Glutamatergic neuron (in vitro differentiated cells): Measurements from ENCODE around the gene HOXB6. TPM values are rescaled to one million over a fixed set of nuclear protein-coding genes. Genes with fewer than 3 reads are reported as not detected.

Source experiments
- DNase-seq: peaks from one replicate; pipeline ENCODE4 v3.0.0; 2022
- H3K27ac Mint-ChIP-seq: one replicate; pipeline ENCODE4 v1.8.0; 2020; ENCODE audit warnings: mild to moderate bottlenecking, mixed read lengths, inconsistent platforms; ENCODE audit not compliant: unreplicated experiment
- H3K27me3 Mint-ChIP-seq: one replicate; pipeline ENCODE4 v1.8.0; 2020; ENCODE audit warnings: mild to moderate bottlenecking, moderate library complexity, mixed read lengths, inconsistent platforms; ENCODE audit not compliant: unreplicated experiment
- H3K36me3 Mint-ChIP-seq: one replicate; pipeline ENCODE4 v1.8.0; 2020; ENCODE audit warnings: mild to moderate bottlenecking, mixed read lengths, inconsistent platforms; ENCODE audit not compliant: unreplicated experiment
- H3K4me1 Mint-ChIP-seq: one replicate; pipeline ENCODE4 v1.8.0; 2020; ENCODE audit warnings: mild to moderate bottlenecking, low read depth, mixed read lengths, inconsistent platforms; ENCODE audit not compliant: unreplicated experiment
- H3K4me3 Mint-ChIP-seq: one replicate; pipeline ENCODE4 v1.8.0; 2020; ENCODE audit warnings: mild to moderate bottlenecking, mixed read lengths, inconsistent platforms; ENCODE audit not compliant: unreplicated experiment
- H3K9me3 Mint-ChIP-seq: one replicate; pipeline ENCODE4 v1.8.0; 2020; ENCODE audit warnings: mild to moderate bottlenecking, moderate library complexity, mixed read lengths, inconsistent platforms; ENCODE audit not compliant: unreplicated experiment
- CTCF ChIP-seq: fragments of 200-600 bp; sonication (generic); IDR thresholded peaks from one replicate; pipeline ENCODE4 v1.5.0; 2021; ENCODE audit not compliant: partially characterized antibody, unreplicated experiment
- total RNA-seq: library from RNA; stranded (reverse); fragmentation: NEBNext Ultra II Directional; extraction: Animal tissue kit (Norgen Biotek cat#: 25700); gene quantifications from one replicate; pipeline ENCODE4 v1.2.1, GENCODE V29; 2021; ENCODE audit not compliant: unreplicated experiment

The HOXB6 gene
- total RNA-seq, 1 donor from 2014 or later: not detected

GRCh38 chr17:48646183-48647102 is 41.7 kb upstream of the HOXB6 start:
- Mint-ChIP-seq H3K9me3 (peaks cover 13% of the 10 kb centered on the region), H3K4me1 (no peaks in the 10 kb centered on the region), H3K4me3 (no peak overlapping the region), H3K27me3 (peaks cover 46% of the 10 kb centered on the region), H3K36me3 (no peaks in the 10 kb centered on the region), H3K27ac (no peak overlapping the region)
- DNase-seq: peak; percentile 22
- TF ChIP-seq CTCF: no peak

GRCh38 chr17:48645639-48646182 is 40.9 kb upstream of the HOXB6 start:
- DNase-seq: no peak
- TF ChIP-seq CTCF: no peak
- H3K36me3 Mint-ChIP-seq: no peaks in the 10 kb centered on the region
- H3K27ac Mint-ChIP-seq: no peak overlapping the region
- peaks cover 16% of the 10 kb centered on the region for H3K9me3 Mint-ChIP-seq
- peaks cover 52% of the 10 kb centered on the region for H3K27me3 Mint-ChIP-seq
- H3K4me1 Mint-ChIP-seq: no peaks in the 10 kb centered on the region
- no peak overlapping the region for H3K4me3 Mint-ChIP-seq

- no peak overlapping the region for H3K4me3 Mint-ChIP-seq
- no peaks in the 10 kb centered on the region for H3K36me3 Mint-ChIP-seq
- peaks cover 52% of the 10 kb centered on the region for H3K27me3 Mint-ChIP-seq
- H3K9me3 Mint-ChIP-seq: peaks cover 13% of the 10 kb centered on the region
- H3K4me1 Mint-ChIP-seq: no peaks in the 10 kb centered on the region
- H3K27ac Mint-ChIP-seq: no peak overlapping the region
- TF ChIP-seq CTCF: no peak
- no peak for DNase-seq
These were observed 40.2 kb upstream of the HOXB6 start for GRCh38 chr17:48644910-48645557.

- Mint-ChIP-seq H3K9me3 (peaks cover 13% of the 10 kb centered on the region), H3K36me3 (no peaks in the 10 kb centered on the region), H3K4me3 (no peak overlapping the region), H3K27me3 (peaks cover 49% of the 10 kb centered on the region), H3K27ac (no peak overlapping the region), H3K4me1 (no peaks in the 10 kb centered on the region)
- DNase-seq: no peak
- no peak for TF ChIP-seq CTCF
These were observed 39.4 kb upstream of the HOXB6 start for GRCh38 chr17:48644159-48644558.

- Mint-ChIP-seq H3K27ac (no peak overlapping the region), H3K4me1 (no peaks in the 10 kb centered on the region), H3K4me3 (no peak overlapping the region), H3K9me3 (peaks cover 13% of the 10 kb centered on the region), H3K27me3 (peaks cover 50% of the 10 kb centered on the region), H3K36me3 (no peaks in the 10 kb centered on the region)
- no peak for DNase-seq
- TF ChIP-seq CTCF: no peak
These were observed 38.9 kb upstream of the HOXB6 start for GRCh38 chr17:48643697-48644012.
